ENCODE data around the gene PTPN7.

- TF ChIP-seq MAFK (IDR thresholded peaks at IDR 0.05; ENCODE audit: partially characterized antibody) (no peak), TP53 (CRISPR knock-in tag; IDR thresholded peaks at IDR 0.05) (no peak), EP300 (IDR thresholded peaks at IDR 0.05) (no peak), POLR2A (IDR thresholded peaks at IDR 0.05; ENCODE audit: low read length) (no peak), CTCF (IDR thresholded peaks at IDR 0.05) (no peak), ZC3H11A (IDR thresholded peaks at IDR 0.05) (no peak), RAD21 (conservative IDR thresholded peaks at IDR 0.05 in 1 of 2, IDR thresholded peaks at IDR 0.05 in 1 of 2) (no peak)
Observed at GRCh38 chr1:202123336-202123813, 37.0 kb downstream of the PTPN7 start.
